HT1080 (cell line): Measurements from ENCODE around the gene HYKK. TPM values are rescaled to one million over a fixed set of nuclear protein-coding genes. Genes with fewer than 3 reads are reported as not detected.
A peak's percentile ranks its signal among the peaks of the same experiment; 100 is the strongest.
"Not testable (repeated sequence)": the region's sequence is repeated elsewhere in the genome, so short reads cannot be mapped to it uniquely, and the experiment has no call there.

Experiments
- DNase-seq: peaks from one replicate; pipeline ENCODE4 v3.0.0-alpha.2; 2015; ENCODE audit warnings: low read depth
- polyA plus RNA-seq, 2 experiments: library from polyadenylated mRNA; depleted of rRNA; stranded (reverse); fragments of >200 nt; gene quantifications; 2 replicates each; pipeline ENCODE4 v1.2.3, GENCODE V29; 2015
- total RNA-seq: library from RNA; depleted of rRNA; stranded (reverse); fragments of >200 nt; shearing (Covaris generic); gene quantifications from 2 replicates; pipeline ENCODE4 v1.2.3, GENCODE V29; 2014; rRNA removed

HYKK gene
- total RNA-seq: 0.57 and 1.6 TPM in 2 replicates
- 5.3 and 7.2 TPM in 2 replicates for polyA plus RNA-seq (2015; cell fraction: cytosol; rRNA removed)
- polyA plus RNA-seq (2015; cell fraction: nucleus; rRNA removed): 1.5 and 3.1 TPM in 2 replicates

DNA sequence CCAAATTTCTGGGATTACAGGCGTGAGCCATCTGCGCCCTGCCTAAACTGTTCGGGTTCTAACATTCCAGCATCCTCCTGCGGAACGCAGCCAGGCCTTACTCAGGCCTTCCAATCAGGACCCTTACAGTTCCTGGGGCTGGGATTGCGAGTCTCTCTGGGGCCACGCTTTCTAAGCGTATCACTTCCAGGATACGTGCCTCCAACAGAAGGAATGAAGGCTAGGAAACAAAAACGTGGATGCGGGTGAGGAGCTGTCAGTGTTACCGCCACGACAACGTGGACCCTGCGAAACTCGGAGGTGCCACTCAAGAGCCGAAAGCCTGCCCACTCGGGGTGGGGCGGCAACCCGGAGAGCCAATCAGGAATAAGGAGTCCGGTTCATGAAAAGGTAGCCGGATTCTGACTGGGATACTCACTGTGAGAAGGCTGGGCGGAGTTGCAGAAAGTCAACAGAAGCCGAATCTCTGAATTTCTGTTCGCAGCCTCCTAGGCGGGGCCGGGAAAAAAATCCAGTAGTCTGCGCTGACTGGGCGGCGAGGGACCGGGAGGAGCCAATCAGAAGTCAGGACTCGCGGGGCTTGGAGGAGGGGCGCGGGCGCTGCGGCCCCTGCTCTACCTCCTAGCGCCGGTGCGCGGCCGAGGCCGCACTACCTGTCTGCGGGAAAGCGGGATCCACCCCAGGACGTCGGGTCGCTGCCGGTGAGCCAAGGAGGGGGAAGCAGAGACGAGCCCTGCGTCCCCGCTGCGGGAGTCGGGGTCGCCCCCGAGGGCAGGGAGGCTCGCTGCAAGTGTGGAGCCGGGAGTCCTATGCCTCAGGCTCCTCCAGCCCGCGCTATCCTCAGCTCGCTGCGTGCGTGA is at the start of gene HYKK:
TSS of gene HYKK (plus strand) at position 607 of the 860 bp plus-strand sequence. CDS start 5,512 bp downstream, outside the sequence.
- DNase-seq: peak; percentile 98

GRCh38 chr15:78460737-78461136 is 46.6 kb upstream of the HYKK start:
- DNase-seq: no peak

GRCh38 chr15:78461171-78461888 is 46.0 kb upstream of the HYKK start:
- DNase-seq: no peak

DNA sequence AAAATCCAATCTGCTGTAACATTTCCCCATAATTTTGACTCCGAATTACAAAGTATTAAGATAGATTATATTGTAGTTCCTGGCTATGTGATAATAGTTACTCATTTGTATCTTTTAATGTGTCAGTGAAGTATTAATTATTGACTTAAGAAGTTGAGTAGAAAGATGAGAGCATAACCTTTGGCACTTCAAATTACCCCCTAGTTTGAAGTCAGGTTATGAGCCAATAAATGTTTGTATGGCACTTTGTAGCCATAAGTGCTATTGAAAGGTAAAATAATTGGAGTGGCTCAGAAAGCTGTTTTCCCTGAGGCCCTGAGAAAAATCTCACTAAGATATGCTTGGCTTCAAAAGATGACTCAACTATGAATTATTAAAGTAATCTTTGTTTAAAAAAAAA is 38.3 kb upstream of the HYKK start:
- DNase-seq: no peak

GRCh38 chr15:78477295-78477694 is 30.1 kb upstream of the HYKK start:
- no peak for DNase-seq

GRCh38 chr15:78479650-78480049 is 27.7 kb upstream of the HYKK start:
- no peak for DNase-seq

DNA sequence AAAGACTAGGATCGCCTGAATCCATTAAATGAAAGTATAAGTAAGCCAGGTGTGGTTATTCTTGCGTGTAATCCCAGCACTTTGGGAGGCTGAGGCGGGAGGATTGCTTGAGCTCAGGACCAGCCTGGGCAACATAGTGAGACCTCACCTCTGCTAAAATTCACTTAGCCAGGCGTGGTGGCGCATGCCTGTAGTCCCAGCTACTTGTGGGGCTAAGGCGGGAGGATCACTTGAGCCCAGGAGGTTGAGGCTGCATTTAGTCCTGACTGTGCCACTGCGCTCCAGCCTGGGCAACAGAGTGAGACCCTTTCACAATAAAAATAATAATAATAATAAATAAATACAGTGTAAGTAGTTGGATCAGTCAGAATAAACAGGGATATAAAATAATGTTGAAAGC is 25.5 kb upstream of the HYKK start:
- no peak for DNase-seq

GRCh38 chr15:78492872-78493271 is 14.5 kb upstream of the HYKK start:
- DNase-seq: no peak

DNA sequence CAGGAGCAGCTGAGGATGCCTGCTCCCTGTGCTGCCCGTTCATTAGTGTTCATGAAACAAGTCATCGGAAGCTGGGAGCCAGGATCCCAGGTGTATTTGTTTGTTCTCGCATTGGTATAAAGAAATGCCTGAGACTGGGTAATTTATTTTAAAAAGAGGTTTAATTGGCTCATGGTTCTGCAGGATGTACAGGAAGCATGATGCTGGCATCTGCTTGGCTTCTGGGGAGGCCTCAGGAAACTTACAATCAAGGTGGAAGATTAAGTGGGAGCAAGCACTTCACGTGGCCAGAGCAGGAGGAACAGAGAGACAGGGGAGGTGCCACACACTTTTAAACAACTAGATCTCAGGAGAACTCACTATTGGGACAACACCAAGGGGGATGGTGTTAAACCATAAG is 5.5 kb upstream of the HYKK start:
- DNase-seq: no peak

DNA sequence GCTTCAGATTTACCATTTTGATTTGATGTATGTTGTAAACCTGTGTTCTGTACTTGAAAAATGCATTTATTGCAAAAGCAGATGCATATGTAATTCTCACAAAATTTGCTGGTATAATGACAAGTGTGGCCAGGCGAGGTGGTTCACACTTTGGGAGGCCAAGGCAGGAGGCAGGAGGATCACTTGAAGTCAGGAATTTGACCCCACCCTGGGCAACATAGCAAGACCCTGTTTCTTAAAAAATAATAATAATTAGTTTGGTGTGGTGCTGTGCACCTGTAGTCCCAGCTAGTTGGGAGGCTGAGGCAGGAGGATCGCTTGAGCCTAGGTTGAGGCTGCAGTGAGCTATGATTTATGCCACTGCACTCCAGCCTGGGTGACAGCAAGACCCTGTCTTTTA is 4.7 kb upstream of the HYKK start:
- DNase-seq: no peak

- no peak for DNase-seq
Measured at GRCh38 chr15:78507831-78508160, 419 bp downstream of the HYKK start.

GRCh38 chr15:78508272-78508671 is 895 bp downstream of the HYKK start:
- no peak for DNase-seq

GRCh38 chr15:78509726-78510312 is 2.4 kb downstream of the HYKK start:
- DNase-seq: no peak

DNA sequence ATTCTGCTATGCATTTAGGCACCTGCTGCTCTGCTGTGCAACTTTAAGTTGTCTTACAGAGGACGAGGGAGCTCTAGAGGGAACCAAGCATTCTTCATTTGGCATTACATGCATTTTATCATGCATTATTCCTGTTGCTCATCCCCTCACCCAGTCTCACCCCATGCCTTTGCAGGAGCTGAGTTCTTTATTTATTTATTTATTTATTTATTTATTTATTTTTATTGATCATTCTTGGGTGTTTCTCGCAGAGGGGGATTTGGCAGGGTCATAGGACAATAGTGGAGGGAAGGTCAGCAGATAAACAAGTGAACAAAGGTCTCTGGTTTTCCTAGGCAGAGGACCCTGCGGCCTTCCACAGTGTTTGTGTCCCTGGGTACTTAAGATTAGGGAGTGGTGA is 12.7 kb downstream of the HYKK start:
- DNase-seq: not testable (repeated sequence)

DNA sequence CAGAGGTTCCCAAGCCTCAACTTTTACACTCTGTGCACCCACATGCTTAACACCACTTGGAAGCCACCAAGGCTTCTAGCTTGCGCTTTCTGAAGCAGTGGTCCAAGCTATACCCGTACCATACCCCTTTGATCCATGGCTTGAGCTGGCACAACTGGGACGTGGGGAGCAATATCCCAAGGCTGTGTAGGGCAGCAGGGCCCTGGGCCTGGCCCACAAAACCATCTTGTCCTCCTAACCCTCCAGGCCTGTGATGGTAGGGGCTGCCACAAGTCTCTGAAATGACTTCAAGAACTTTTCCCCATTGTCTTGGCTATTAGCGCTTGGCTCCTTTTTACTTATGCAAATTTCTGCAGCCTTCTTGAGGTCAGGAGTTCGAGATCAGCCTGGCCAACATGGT is 16.9 kb downstream of the HYKK start:
- no peak for DNase-seq

DNA sequence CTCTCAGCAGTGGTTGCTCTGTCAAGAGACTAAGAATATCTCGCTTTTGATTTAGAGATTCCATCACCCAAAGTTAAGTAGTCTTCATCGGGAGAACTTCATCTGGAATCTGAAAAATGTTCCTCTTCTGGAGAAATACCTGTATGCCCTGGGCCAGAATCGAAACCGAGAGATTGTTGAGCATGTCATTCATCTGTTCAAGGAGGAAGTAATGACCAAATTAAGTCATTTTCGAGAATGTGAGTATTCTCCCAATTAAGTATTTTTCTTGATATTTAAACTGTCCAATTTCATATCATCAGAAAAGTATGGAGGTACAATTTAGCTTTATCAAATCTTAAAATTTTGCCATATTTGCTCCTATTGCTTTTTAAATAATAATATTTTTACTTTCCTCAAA is 19.9 kb downstream of the HYKK start:
- DNase-seq: no peak

- DNase-seq: no peak
Measured at GRCh38 chr15:78533331-78533730, 26.0 kb downstream of the HYKK start.

DNA sequence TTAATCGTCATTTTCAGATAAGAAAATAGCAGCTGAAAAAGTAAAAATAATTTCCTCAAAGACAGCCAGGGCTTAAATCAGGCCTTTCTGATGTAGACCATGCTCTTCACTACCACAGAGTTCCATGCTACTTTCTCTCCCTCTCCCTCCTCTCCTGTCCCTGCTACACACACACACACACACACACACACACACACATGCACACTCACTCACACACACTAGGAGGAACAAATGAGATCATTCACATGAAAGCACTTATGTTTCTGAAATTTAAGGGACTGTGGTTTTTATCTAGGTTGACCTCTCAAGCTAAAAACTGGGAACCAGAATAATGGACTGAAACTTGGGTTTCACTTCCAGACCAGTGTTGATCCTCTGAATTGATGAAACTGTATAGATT is 28.8 kb downstream of the HYKK start:
- DNase-seq: peak; percentile 6

DNA sequence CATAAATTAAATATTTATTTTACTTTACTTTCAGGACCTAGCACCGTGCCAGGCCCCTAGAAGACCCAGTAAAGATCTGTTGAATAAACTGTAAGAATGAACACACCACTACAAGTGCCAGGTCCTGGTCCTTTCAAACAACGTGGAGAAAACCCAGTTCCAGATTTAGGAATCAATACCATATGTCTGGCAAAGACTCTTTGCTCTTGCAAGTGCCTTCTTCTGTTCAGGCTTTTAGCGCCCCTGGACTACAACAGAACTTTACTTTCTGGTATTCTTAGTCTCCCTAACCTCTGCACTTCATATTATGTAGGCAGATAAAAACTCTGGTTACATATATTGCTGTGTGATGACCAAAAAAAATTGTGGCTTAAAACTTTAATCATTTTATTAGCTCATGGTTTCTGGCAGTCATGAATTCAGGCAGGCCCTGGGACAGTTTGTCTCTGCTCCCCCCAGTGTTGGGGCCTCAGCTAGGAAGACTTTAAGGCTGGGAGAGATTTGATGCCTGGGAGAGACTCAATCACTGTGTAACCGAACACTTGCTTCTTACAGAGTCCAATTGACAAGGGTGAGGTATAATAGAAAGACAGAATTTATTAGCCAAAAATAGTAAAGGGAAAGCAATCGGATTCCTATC is 30.0 kb downstream of the HYKK start:
- no peak for DNase-seq

DNA sequence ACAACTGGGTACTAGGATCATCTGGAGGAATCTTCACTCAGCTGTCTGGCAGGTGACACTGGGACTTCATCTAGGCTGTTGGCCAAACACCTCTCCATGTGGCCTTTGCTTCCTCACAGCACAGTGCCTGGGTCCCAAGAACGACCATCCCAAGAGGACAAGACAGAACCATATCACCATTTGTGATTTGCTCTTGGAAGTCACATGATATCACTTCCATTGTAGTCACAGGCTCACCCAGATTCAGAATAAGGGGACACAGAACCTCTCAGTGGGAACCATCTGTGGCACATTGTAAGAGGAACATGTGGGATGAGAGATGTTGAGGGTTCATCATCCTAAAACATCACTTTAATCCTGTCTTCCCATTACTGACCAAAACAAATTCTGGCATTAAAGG is 31.0 kb downstream of the HYKK start:
- DNase-seq: no peak

GRCh38 chr15:78539464-78540140 is 32.2 kb downstream of the HYKK start:
- not testable (repeated sequence) for DNase-seq
